HepG2 (cell line): ENCODE results near the gene FAF1. TPM values are rescaled to one million over a fixed set of nuclear protein-coding genes. Genes with fewer than 3 reads are reported as not detected.
A peak's percentile ranks its signal among the peaks of the same experiment; 100 is the strongest.

Source experiments
- ATAC-seq: fragments of 200-7000 bp; cut with Tn5 transposase; 3 replicates; pipeline ENCODE4 v1.9.1; 2020; ENCODE audit warnings: mild to moderate bottlenecking, moderate library complexity
- BruUV-seq: library from RNA; stranded (reverse); fragments of 400-500 nt; replicated peaks from 2 replicates; lab custom pipeline; 2021; lab: Mats Ljungman, UMichigan
- CTCF ChIA-PET: fragments of 300-600 bp; formaldehyde crosslinking; extraction: SDS; loops from one replicate; lab custom pipeline; 2021; ENCODE audit warnings: low total read pairs, inconsistent platforms, low intra/inter-chr PET ratio; lab: Yijun Ruan, JAX
- POLR2A ChIA-PET: fragments of 350-600 bp; sonication (Branson Sonifier 250); formaldehyde crosslinking; loops from one replicate; lab custom pipeline; 2020; ENCODE audit warnings: antibody characterized with exemption, inconsistent platforms; lab: Yijun Ruan, JAX
- DNase-seq: peaks from one replicate; pipeline ENCODE4 v3.0.0-alpha.2; 2015; ENCODE audit warnings: low spot score
- FAIRE-seq: peaks from 3 replicates; lab custom pipeline; 2011; peaks lifted over from hg19 to GRCh38; lab: Jason Lieb, UNC
- H2AFZ ChIP-seq: one replicate; pipeline ENCODE4 v1.6.1; 2011; ENCODE audit warnings: low read length, inconsistent platforms
- H3K27ac ChIP-seq: fragments of 300-600 bp; 3 replicates; pipeline ENCODE4 v1.8.0; 2011; ENCODE audit warnings: mixed run types, mild to moderate bottlenecking, mixed read lengths, low read length, inconsistent platforms; ENCODE audit not compliant: insufficient read depth; ENCODE audit errors: extremely low read length
- H3K27me3 ChIP-seq, 2 experiments: fragments of 200-600 bp in 1 of 2; 2 replicates in 1 of 2; 3 replicates in 1 of 2; pipeline versions ENCODE4 v1.6.0 to v1.8.0; 2011; ENCODE audit warnings: low read length in 2 of 2, mild to moderate bottlenecking in 2 of 2, moderate library complexity in 2 of 2, inconsistent platforms in 1 of 2; ENCODE audit not compliant: insufficient read depth in 2 of 2, control insufficient read depth in 1 of 2
- H3K36me3 ChIP-seq, 2 experiments: fragments of 200-600 bp in 1 of 2; replicated peaks in 1 of 2; 2 replicates in 1 of 2; 3 replicates in 1 of 2; pipeline versions ENCODE4 v1.5.1 to v1.8.0; 2011; ENCODE audit warnings: low read length in 2 of 2, inconsistent platforms in 1 of 2; ENCODE audit not compliant: insufficient read depth in 2 of 2, control insufficient read depth in 1 of 2
- H3K4me1 ChIP-seq: 2 replicates; pipeline ENCODE4 v1.5.1; 2012; ENCODE audit warnings: low read length, inconsistent platforms; ENCODE audit not compliant: insufficient read depth
- H3K4me2 ChIP-seq: 2 replicates; pipeline ENCODE4 v1.6.0; 2011; ENCODE audit warnings: low read depth, low read length, inconsistent platforms
- H3K4me3 ChIP-seq, 3 experiments: fragments of 200-600 bp in 1 of 3; sonication (generic), shearing (Covaris generic) in 1 of 3; replicated peaks in 1 of 3; 2 replicates each; pipeline ENCODE4 v1.5.1; 2011 to 2016; ENCODE audit warnings: low read length in 3 of 3, inconsistent platforms in 2 of 3, low read depth in 2 of 3, mild to moderate bottlenecking in 2 of 3, control low read depth in 1 of 3, mixed read lengths in 1 of 3; ENCODE audit not compliant: insufficient read depth in 1 of 3
- H3K79me2 ChIP-seq: one replicate; pipeline ENCODE4 v1.6.1; 2011; ENCODE audit warnings: low read length, inconsistent platforms; ENCODE audit not compliant: insufficient read depth
- H3K9ac ChIP-seq: 2 replicates; pipeline ENCODE4 v1.6.0; 2011; ENCODE audit warnings: mild to moderate bottlenecking, low read depth, low read length, inconsistent platforms; ENCODE audit not compliant: insufficient read depth
- H3K9me3 ChIP-seq: 2 replicates; pipeline ENCODE4 v1.5.1; 2012; ENCODE audit warnings: mild to moderate bottlenecking, low read length
- H4K20me1 ChIP-seq: 2 replicates; pipeline ENCODE4 v1.6.0; 2011; ENCODE audit warnings: inconsistent platforms, mild to moderate bottlenecking, low read length, moderate library complexity; ENCODE audit not compliant: insufficient read depth
- ATAD3A ChIP-seq: sonication (generic); formaldehyde crosslinking; IDR thresholded peaks from 2 replicates; pipeline ENCODE4 v1.4.0; 2020; ENCODE audit warnings: missing genetic modification reagents
- CC2D1A ChIP-seq: sonication (generic); formaldehyde crosslinking; IDR thresholded peaks from 2 replicates; pipeline ENCODE4 v1.8.1; 2023; ENCODE audit warnings: mild to moderate bottlenecking, missing genetic modification reagents
- CEBPB ChIP-seq: IDR thresholded peaks from 2 replicates; pipeline ENCODE4 v1.6.1; 2011; ENCODE audit warnings: low read depth, low read length, improper control_type of control experiment, borderline replicate concordance
- HCFC1 ChIP-seq: fragments of 150-350 bp; IDR thresholded peaks from 2 replicates; pipeline ENCODE4 v1.6.1; 2014; ENCODE audit warnings: low read depth, low read length
- MIER3 ChIP-seq: IDR thresholded peaks from 2 replicates; pipeline ENCODE4 v1.6.1; 2016; ENCODE audit warnings: missing compliant biosample characterization, borderline replicate concordance
- MLLT10 ChIP-seq: sonication (generic); formaldehyde crosslinking; IDR thresholded peaks from 2 replicates; pipeline ENCODE4 v1.4.0; 2020; ENCODE audit warnings: missing genetic modification reagents
- NFIC ChIP-seq: IDR thresholded peaks from 2 replicates; pipeline ENCODE4 v1.6.1; 2012; ENCODE audit warnings: mild to moderate bottlenecking, low read length, inconsistent platforms
- POLR2A ChIP-seq, 2 experiments: IDR thresholded peaks; 2 replicates each; pipeline ENCODE4 v1.6.1; 2011; ENCODE audit warnings: low read depth in 2 of 2, low read length in 2 of 2, mild to moderate bottlenecking in 1 of 2, moderate library complexity in 1 of 2; ENCODE audit not compliant: insufficient read depth in 1 of 2
- SMC3 ChIP-seq: IDR thresholded peaks from 2 replicates; pipeline ENCODE4 v1.6.1; 2011; ENCODE audit warnings: low read length, improper control_type of control experiment
- XRCC5 ChIP-seq: fragments of 200-400 bp; formaldehyde crosslinking; optimal IDR thresholded peaks from 2 replicates; pipeline ENCODE3; 2017; ENCODE audit warnings: mild to moderate bottlenecking, low read length
- ZFP1 ChIP-seq: IDR thresholded peaks from 2 replicates; pipeline ENCODE4 v1.6.1; 2016
- ZNF354B ChIP-seq: sonication (generic); formaldehyde crosslinking; IDR thresholded peaks from 2 replicates; pipeline ENCODE4 v1.8.0; 2022; ENCODE audit warnings: mild to moderate bottlenecking, missing genetic modification reagents
- ZNF644 ChIP-seq: IDR thresholded peaks from 2 replicates; pipeline ENCODE4 v1.6.1; 2016; ENCODE audit warnings: low read depth
- WGBS: methylation state at CpG from one replicate; pipeline ENCODE4 v1.1.6; 2017; ENCODE audit warnings: low lambda C conversion rate; 5-methylcytosine and 5-hydroxymethylcytosine counted together
- in situ Hi-C: cut with HindIII; loops from 2 replicates; pipeline ENCODE4 v1.10.0; 2017; ENCODE audit warnings: low pct_unique_long_range_greater_than_20kb; ENCODE audit not compliant: extremely low pct_ligation_motif_present
- intact Hi-C: fragments of 100-400 bp; cut with micrococcal nuclease; formaldehyde crosslinking; loops from one replicate; pipeline ENCODE4 v1.10.0; 2022; ENCODE audit not compliant: unreplicated experiment
- polyA plus RNA-seq, 8 experiments: library from polyadenylated mRNA; depleted of rRNA in 3 of 8; stranded (reverse) in 7 of 8; unstranded in 1 of 8; fragments of >200 nt; fragmentation: Illumina TruSeq in 4 of 8; extraction: Trizol in 4 of 8; gene quantifications; 2 replicates each; pipeline versions ENCODE4 v1.2.1 to v1.2.3, GENCODE V29; 2011 to 2016; ENCODE audit warnings: low read depth in 4 of 8, missing spikeins in 1 of 8, mixed read lengths in 1 of 8; ENCODE audit not compliant: insufficient read depth in 1 of 8
- total RNA-seq, 5 experiments: library from RNA; depleted of rRNA; stranded (reverse); fragments of >200 nt; fragmentation: Illumina TruSeq; extraction: Trizol; gene quantifications; 2 replicates each; pipeline ENCODE4 v1.2.3, GENCODE V29; 2016; ENCODE audit warnings: low read depth in 1 of 5
- TF ChIP-seq, protein P1 (sequence below): sonication (generic); formaldehyde crosslinking; IDR thresholded peaks from 2 replicates; pipeline ENCODE4 v1.4.0; 2020; ENCODE audit warnings: missing genetic modification reagents
- TF ChIP-seq, protein P2 (sequence below): sonication (generic); formaldehyde crosslinking; IDR thresholded peaks from 2 replicates; pipeline ENCODE4 v1.9.0; 2022; ENCODE audit warnings: low read depth, missing genetic modification reagents
- TF ChIP-seq, protein P3 (sequence below): sonication (generic); formaldehyde crosslinking; IDR thresholded peaks from 2 replicates; pipeline ENCODE4 v1.9.0; 2021; ENCODE audit warnings: missing genetic modification reagents, borderline replicate concordance

The FAF1 gene
- total and polyA plus RNA-seq, 2 of the 13 experiments (the other 11 are each of a cell fraction or from before 2014, with no cell fraction given), result 19.4 to 63.3 TPM

DNA sequence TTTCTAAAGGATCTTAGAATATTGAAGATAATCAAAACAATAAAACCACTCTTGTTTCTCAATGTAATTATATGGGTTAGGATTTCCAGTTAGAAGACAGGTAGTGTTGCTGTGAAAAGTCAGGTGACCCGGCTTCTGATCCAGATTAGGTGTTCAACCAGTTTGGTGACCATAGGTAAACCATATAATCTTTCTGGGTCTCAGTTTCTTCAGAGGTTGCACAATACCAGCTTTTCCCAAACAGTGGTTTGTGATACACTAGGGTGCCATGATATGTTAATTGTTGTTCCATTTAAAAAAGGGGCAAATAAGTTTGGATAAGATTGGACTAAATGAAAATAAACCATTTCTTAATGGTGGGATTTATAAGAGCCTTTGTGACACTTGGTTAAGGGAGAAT, 472.3 kb downstream of the FAF1 start:
- intact Hi-C loops (loop anchor here (10.0 kb wide), 1 partner anchor 117 kb away; no protein-coding TSS in a partner anchor), in situ Hi-C loops (no loop called here)

DNA sequence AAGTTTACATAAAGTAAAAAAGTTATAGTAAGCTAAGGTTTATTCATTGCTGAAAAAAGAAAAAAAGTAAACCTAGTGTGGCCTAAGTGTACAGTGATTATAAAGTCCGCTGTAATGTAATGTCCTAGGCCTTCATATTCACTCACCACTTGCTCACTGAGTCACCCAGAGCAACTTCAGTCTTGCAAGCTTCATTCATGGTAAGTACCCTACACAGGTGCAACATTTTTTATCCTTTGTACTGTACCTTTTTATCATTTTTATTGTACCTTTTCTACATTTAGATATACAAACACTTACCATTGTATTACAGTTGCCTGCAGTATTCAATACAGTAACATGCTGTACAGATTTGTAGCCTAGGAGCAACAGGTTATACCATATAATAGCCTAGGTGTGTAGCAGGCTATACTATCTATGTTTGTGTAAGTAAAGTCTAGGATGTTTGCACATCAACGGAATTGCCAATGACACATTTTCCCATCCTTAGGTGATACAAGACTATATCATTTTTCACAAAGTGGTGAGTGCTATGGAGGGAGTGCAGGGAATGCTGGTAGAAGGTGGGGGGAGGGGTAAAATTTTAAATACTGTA, 478.8 kb downstream of the FAF1 start:
- no TSS peak for BruUV-seq
- CTCF ChIA-PET, result no interaction called here
- in situ Hi-C loops, result no loop called here
- TF ChIP-seq POLR2A (IDR thresholded peaks at IDR 0.05; ENCODE audit: insufficient read depth in 1 of 2, low read depth in 2 of 2, low read length in 2 of 2), result no peak
- no peak for TF ChIP-seq MIER3
- no peak for TF ChIP-seq SMC3
- TF ChIP-seq MLLT10 (CRISPR knock-in tag), result no peak
- no peak for TF ChIP-seq NFIC
- no peak for TF ChIP-seq ZFP1 (CRISPR knock-in tag)
- TF ChIP-seq, protein P1, sequence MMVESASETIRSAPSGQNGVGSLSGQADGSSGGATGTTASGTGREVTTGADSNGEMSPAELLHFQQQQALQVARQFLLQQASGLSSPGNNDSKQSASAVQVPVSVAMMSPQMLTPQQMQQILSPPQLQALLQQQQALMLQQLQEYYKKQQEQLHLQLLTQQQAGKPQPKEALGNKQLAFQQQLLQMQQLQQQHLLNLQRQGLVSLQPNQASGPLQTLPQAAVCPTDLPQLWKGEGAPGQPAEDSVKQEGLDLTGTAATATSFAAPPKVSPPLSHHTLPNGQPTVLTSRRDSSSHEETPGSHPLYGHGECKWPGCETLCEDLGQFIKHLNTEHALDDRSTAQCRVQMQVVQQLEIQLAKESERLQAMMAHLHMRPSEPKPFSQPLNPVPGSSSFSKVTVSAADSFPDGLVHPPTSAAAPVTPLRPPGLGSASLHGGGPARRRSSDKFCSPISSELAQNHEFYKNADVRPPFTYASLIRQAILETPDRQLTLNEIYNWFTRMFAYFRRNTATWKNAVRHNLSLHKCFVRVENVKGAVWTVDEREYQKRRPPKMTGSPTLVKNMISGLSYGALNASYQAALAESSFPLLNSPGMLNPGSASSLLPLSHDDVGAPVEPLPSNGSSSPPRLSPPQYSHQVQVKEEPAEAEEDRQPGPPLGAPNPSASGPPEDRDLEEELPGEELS (CRISPR knock-in tag), result no peak
- TF ChIP-seq, protein P2, sequence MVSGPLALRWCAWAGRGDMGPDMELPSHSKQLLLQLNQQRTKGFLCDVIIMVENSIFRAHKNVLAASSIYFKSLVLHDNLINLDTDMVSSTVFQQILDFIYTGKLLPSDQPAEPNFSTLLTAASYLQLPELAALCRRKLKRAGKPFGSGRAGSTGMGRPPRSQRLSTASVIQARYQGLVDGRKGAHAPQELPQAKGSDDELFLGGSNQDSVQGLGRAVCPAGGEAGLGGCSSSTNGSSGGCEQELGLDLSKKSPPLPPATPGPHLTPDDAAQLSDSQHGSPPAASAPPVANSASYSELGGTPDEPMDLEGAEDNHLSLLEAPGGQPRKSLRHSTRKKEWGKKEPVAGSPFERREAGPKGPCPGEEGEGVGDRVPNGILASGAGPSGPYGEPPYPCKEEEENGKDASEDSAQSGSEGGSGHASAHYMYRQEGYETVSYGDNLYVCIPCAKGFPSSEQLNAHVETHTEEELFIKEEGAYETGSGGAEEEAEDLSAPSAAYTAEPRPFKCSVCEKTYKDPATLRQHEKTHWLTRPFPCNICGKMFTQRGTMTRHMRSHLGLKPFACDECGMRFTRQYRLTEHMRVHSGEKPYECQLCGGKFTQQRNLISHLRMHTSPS (CRISPR knock-in tag), result no peak
- TF ChIP-seq ZNF354B (CRISPR knock-in tag), result no peak
- no peak for TF ChIP-seq ZNF644 (CRISPR knock-in tag)
- TF ChIP-seq, protein P3, sequence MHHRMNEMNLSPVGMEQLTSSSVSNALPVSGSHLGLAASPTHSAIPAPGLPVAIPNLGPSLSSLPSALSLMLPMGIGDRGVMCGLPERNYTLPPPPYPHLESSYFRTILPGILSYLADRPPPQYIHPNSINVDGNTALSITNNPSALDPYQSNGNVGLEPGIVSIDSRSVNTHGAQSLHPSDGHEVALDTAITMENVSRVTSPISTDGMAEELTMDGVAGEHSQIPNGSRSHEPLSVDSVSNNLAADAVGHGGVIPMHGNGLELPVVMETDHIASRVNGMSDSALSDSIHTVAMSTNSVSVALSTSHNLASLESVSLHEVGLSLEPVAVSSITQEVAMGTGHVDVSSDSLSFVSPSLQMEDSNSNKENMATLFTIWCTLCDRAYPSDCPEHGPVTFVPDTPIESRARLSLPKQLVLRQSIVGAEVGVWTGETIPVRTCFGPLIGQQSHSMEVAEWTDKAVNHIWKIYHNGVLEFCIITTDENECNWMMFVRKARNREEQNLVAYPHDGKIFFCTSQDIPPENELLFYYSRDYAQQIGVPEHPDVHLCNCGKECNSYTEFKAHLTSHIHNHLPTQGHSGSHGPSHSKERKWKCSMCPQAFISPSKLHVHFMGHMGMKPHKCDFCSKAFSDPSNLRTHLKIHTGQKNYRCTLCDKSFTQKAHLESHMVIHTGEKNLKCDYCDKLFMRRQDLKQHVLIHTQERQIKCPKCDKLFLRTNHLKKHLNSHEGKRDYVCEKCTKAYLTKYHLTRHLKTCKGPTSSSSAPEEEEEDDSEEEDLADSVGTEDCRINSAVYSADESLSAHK (CRISPR knock-in tag), result no peak

More for the DNA sequence above, 472.3 kb downstream of the FAF1 start:
- Histone ChIP-seq H3K9ac (no peak overlapping the region), H3K79me2 (no peaks in the 10 kb centered on the region), H3K4me2 (no peak overlapping the region), H4K20me1 (no peaks in the 10 kb centered on the region), H3K4me3 (no peak overlapping the region), H3K27me3 (no peaks in the 10 kb centered on the region), H2AFZ (no peak overlapping the region), H3K9me3 (no peaks in the 10 kb centered on the region), H3K4me1 (no peaks in the 10 kb centered on the region), H3K36me3 (peaks cover 0 to 3% of the 10 kb centered on the region in 2 experiments; a peak in 1 of 5 replicates), H3K27ac (no peak overlapping the region)
- no TSS peak for BruUV-seq
- TF ChIP-seq HCFC1, result no peak
- no peak for TF ChIP-seq CC2D1A (CRISPR knock-in tag)
- no peak for TF ChIP-seq XRCC5
- TF ChIP-seq ATAD3A (CRISPR knock-in tag), result no peak
- peak; percentile 43; the same call in 1 of the 2 replicates for TF ChIP-seq CEBPB
- ChIA-PET POLR2A (no interaction called here), CTCF (no interaction called here)
- DNase-seq (no peak), FAIRE-seq (no peak), ATAC-seq (no peak)
- 100% methylated on average over 1 of the region's 1 CpG for WGBS

More for the DNA sequence above, 478.8 kb downstream of the FAF1 start:
- H3K36me3 ChIP-seq, result no peaks in the 10 kb centered on the region
- no peak for FAIRE-seq
- H3K27me3 ChIP-seq, result no peaks in the 10 kb centered on the region
- POLR2A ChIA-PET, result no interaction called here
- 88% methylated on average over 2 of the region's 2 CpGs for WGBS
- H4K20me1 ChIP-seq, result no peaks in the 10 kb centered on the region
- no peaks in the 10 kb centered on the region for H3K9me3 ChIP-seq
- H3K27ac ChIP-seq, result no peak overlapping the region
- H3K4me3 ChIP-seq, result no peak overlapping the region
- H3K9ac ChIP-seq, result no peak overlapping the region
- H3K4me1 ChIP-seq, result no peaks in the 10 kb centered on the region
- H3K4me2 ChIP-seq, result no peak overlapping the region
- ATAC-seq, result no peak
- no peak overlapping the region for H2AFZ ChIP-seq
- no peaks in the 10 kb centered on the region for H3K79me2 ChIP-seq
- no peak for DNase-seq
- intact Hi-C loops, result loop anchor here (10.0 kb wide), 1 partner anchor 124 kb away; no protein-coding TSS in a partner anchor
